Measurements from ENCODE around the gene DLK1. TPM values are rescaled to one million over a fixed set of nuclear protein-coding genes. Genes with fewer than 3 reads are reported as not detected.

DLK1 gene
- total and polyA plus RNA-seq, 10 donors: 0.17 to 0.79 (median 0.38) TPM; not detected in 7

DNA sequence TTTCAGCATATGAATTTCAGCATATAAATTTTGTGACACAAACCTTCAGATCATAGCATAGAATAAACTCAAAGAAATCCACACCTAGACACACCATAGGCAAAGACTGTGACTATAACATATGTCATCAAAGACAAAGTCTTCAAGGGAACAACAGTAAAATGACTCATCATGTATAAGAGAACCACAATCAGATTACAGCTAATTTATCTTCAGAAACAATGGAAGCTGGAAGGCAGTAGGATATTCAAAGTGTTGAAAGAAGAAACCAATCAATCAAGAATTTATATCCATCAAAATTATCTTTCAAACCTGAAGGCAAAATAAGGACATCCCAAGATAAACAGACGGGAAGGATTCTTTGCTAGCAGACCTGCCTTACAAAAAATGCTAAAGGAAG, 29.0 kb downstream of the DLK1 start:
- DNase-seq: no peak
- TF ChIP-seq POLR2A (IDR thresholded peaks at IDR 0.05) (no peak), CTCF (IDR thresholded peaks at IDR 0.05 in 8 of 11, conservative IDR thresholded peaks at IDR 0.05 in 3 of 11) (no peak), POLR2AphosphoS5 (IDR thresholded peaks at IDR 0.05) (no peak)
- 68 to 95% (median 90%) methylated on average over 1 of the region's 1 CpG for WGBS, 5 donors
- no peak overlapping the region for H3K27ac ChIP-seq
- peaks cover 0 to 9% (median 0%) of the 10 kb centered on the region in 7 donors for H3K27me3 ChIP-seq (replicated peaks in 1 of 7)
- H3K4me1 ChIP-seq: no peaks in the 10 kb centered on the region
- no peaks in the 10 kb centered on the region for H3K36me3 ChIP-seq
- intact Hi-C loops (cut with DNase I; ENCODE audit: low total_unique reads): no loop called here
- no peak overlapping the region for H3K4me3 ChIP-seq
- no peaks in the 10 kb centered on the region for H3K9me3 ChIP-seq

DNA sequence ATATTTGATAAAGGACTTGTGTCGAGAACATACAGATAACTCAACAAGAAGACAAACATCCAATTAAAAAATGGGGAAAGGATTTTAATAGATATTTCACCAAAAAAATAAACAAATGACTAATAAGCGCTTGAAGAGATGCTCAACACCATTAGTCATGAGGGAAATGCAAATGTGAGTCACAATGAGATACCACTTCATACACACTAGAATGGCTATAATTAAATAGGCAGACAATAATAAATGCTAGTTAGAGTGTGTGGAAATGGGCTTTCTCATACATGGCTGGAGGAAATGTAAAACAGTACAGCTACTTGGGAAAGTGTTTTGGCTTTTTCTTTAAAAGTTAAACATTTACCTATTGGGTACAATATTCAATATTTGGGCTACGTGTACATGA, 34.8 kb downstream of the DLK1 start:
- H3K27ac ChIP-seq: no peak overlapping the region
- H3K9me3 ChIP-seq: no peaks in the 10 kb centered on the region
- WGBS, 5 donors: 89 to 98% (median 93%) methylated on average over 3 of the region's 3 CpGs
- H3K4me1 ChIP-seq: no peaks in the 10 kb centered on the region
- no peak overlapping the region for H3K4me3 ChIP-seq
- H3K27me3 ChIP-seq (replicated peaks in 1 of 7): peaks cover 0 to 5% (median 0%) of the 10 kb centered on the region in 7 donors
- intact Hi-C loops (cut with DNase I; ENCODE audit: low total_unique reads): no loop called here
- no peaks in the 10 kb centered on the region for H3K36me3 ChIP-seq
- no peak for DNase-seq
- TF ChIP-seq POLR2A (IDR thresholded peaks at IDR 0.05): no peak
- no peak for TF ChIP-seq POLR2AphosphoS5 (IDR thresholded peaks at IDR 0.05)
- TF ChIP-seq CTCF (IDR thresholded peaks at IDR 0.05 in 8 of 11, conservative IDR thresholded peaks at IDR 0.05 in 3 of 11): no peak

DNA sequence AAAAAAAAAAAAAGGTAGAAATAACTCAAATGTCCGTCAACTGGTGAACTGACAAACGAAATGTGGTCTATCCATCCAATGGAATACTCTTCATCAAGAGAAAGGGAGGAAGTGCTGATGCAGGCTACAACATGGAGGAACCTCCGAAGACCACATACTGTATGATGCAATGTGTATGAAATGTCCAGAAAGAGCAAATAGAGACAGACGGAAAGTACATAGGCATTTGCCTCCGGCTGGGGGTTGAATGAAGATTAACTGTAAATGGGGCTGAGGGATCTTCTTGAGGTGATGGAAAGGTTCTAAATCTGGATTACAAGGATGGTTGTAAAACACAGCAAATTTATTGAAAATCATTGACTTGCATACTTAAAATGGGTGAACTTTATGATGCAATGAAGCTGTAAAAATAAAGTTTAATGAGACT, 35.4 kb downstream of the DLK1 start:
- H3K4me1 ChIP-seq: no peaks in the 10 kb centered on the region
- no peaks in the 10 kb centered on the region for H3K36me3 ChIP-seq
- 60 to 87% (median 69%) methylated on average over 5 of the region's 5 CpGs for WGBS, 5 donors
- peaks cover 0 to 11% (median 0%) of the 10 kb centered on the region in 7 donors for H3K27me3 ChIP-seq (replicated peaks in 1 of 7)
- no peaks in the 10 kb centered on the region for H3K9me3 ChIP-seq
- intact Hi-C loops (cut with DNase I; ENCODE audit: low total_unique reads): no loop called here
- DNase-seq: no peak
- no peak overlapping the region for H3K27ac ChIP-seq
- no peak overlapping the region for H3K4me3 ChIP-seq
- TF ChIP-seq POLR2A (IDR thresholded peaks at IDR 0.05): no peak
- TF ChIP-seq POLR2AphosphoS5 (IDR thresholded peaks at IDR 0.05): no peak
- no peak for TF ChIP-seq CTCF (IDR thresholded peaks at IDR 0.05 in 8 of 11, conservative IDR thresholded peaks at IDR 0.05 in 3 of 11)

GRCh38 chr14:100762901-100763300, 36.2 kb downstream of the DLK1 start:
- intact Hi-C loops (cut with DNase I; ENCODE audit: low total_unique reads): no loop called here
- no peak for DNase-seq
- 77 to 91% (median 83%) methylated on average over 8 of the region's 8 CpGs for WGBS, 5 donors

More at GRCh38 chr14:100762901-100763300, 36.2 kb downstream of the DLK1 start:
- TF ChIP-seq POLR2AphosphoS5 (IDR thresholded peaks at IDR 0.05): no peak
- no peak for TF ChIP-seq POLR2A (IDR thresholded peaks at IDR 0.05)
- TF ChIP-seq CTCF (IDR thresholded peaks at IDR 0.05 in 8 of 11, conservative IDR thresholded peaks at IDR 0.05 in 3 of 11): no peak
- Histone ChIP-seq H3K27me3 (replicated peaks in 1 of 7) (peaks cover 0 to 14% (median 0%) of the 10 kb centered on the region in 7 donors), H3K4me3 (no peak overlapping the region), H3K27ac (no peak overlapping the region), H3K36me3 (no peaks in the 10 kb centered on the region), H3K9me3 (no peaks in the 10 kb centered on the region), H3K4me1 (no peaks in the 10 kb centered on the region)

Measured in spleen (tissue), 11 donors.